HFFc6 (cell line): ENCODE data around the gene CTNNA1. TPM values are rescaled to one million over a fixed set of nuclear protein-coding genes. Genes with fewer than 3 reads are reported as not detected.

Source experiments
- DNase-seq: peaks from one replicate; pipeline ENCODE4 v3.0.0-alpha.2; 2018
- H3K27ac Mint-ChIP-seq: 2 replicates; pipeline ENCODE4 v1.8.0; 2020; ENCODE audit warnings: mild to moderate bottlenecking, mixed read lengths
- H3K27me3 Mint-ChIP-seq: 2 replicates; pipeline ENCODE4 v1.8.0; 2021; ENCODE audit warnings: mild to moderate bottlenecking, moderate library complexity, mixed read lengths; ENCODE audit not compliant: insufficient read depth
- H3K36me3 Mint-ChIP-seq: 2 replicates; pipeline ENCODE4 v1.8.0; 2021; ENCODE audit warnings: low read depth, mixed read lengths
- H3K4me1 Mint-ChIP-seq: 2 replicates; pipeline ENCODE4 v1.8.0; 2020; ENCODE audit warnings: low read depth, mixed read lengths
- H3K4me3 Mint-ChIP-seq: 2 replicates; pipeline ENCODE4 v1.8.0; 2020; ENCODE audit warnings: mild to moderate bottlenecking, moderate library complexity, mixed read lengths
- H3K9me3 Mint-ChIP-seq: 2 replicates; pipeline ENCODE4 v1.8.0; 2020; ENCODE audit warnings: mild to moderate bottlenecking, mixed read lengths
- CTCF ChIP-seq: fragments of 200-600 bp; sonication (generic); IDR thresholded peaks from 2 replicates; pipeline ENCODE4 v1.5.0; 2021; ENCODE audit warnings: antibody characterized with exemption, mild to moderate bottlenecking
- total RNA-seq, 6 experiments: library from RNA; stranded (reverse); fragmentation: NEBNext Ultra II Directional; extraction: Animal tissue kit (Norgen Biotek cat#: 25700); gene quantifications; 2 replicates in 1 of 6; 3 replicates in 5 of 6; pipeline ENCODE4 v1.2.3, GENCODE V29; 2021

The CTNNA1 gene
- total RNA-seq, 6 experiments from 2014 or later, result 282 to 342 (median 292) TPM

DNA sequence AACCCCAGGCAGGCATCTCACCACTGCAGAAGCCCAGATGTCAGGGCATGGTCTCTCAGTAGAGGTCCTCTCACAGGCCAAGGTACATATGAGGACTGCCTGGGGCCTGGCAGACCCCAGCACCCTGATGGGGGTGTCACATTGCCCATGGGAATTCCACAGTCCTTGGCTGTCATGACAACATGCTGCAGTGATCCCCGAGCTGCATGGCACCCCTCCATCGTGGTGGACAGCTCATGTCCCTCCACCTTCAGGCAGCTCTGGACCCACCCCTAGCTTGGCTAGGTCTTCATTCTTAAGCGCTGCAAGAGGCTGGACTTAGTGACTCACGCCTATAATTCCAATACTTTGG lies 196.0 kb downstream of the CTNNA1 start:
- no peak for DNase-seq
- TF ChIP-seq CTCF, result no peak
- Mint-ChIP-seq H3K27me3 (peaks cover 4% of the 10 kb centered on the region), H3K4me1 (0 out of 2 replicates have a peak, but pooled peaks cover 5% of the 10 kb centered on the region), H3K27ac (no peak overlapping the region), H3K9me3 (no peaks in the 10 kb centered on the region), H3K36me3 (no peaks in the 10 kb centered on the region), H3K4me3 (no peak overlapping the region)

GRCh38 chr5:138949988-138950387 lies 196.8 kb downstream of the CTNNA1 start:
- 0 out of 2 replicates have a peak, but pooled peaks cover 5% of the 10 kb centered on the region for H3K4me1 Mint-ChIP-seq
- DNase-seq, result no peak
- TF ChIP-seq CTCF, result no peak

GRCh38 chr5:138950421-138951031 lies 197.3 kb downstream of the CTNNA1 start:
- H3K27ac Mint-ChIP-seq, result no peak overlapping the region

More at GRCh38 chr5:138949988-138950387, 196.8 kb downstream of the CTNNA1 start:
- Mint-ChIP-seq H3K4me3 (no peak overlapping the region), H3K27me3 (peaks cover 3% of the 10 kb centered on the region), H3K9me3 (no peaks in the 10 kb centered on the region), H3K27ac (no peak overlapping the region), H3K36me3 (no peaks in the 10 kb centered on the region)

GRCh38 chr5:138951091-138951985 lies 198.1 kb downstream of the CTNNA1 start:
- Mint-ChIP-seq H3K27me3 (peaks cover 3% of the 10 kb centered on the region), H3K4me3 (no peak overlapping the region)

More at GRCh38 chr5:138950421-138951031, 197.3 kb downstream of the CTNNA1 start:
- Mint-ChIP-seq H3K36me3 (no peaks in the 10 kb centered on the region), H3K4me1 (0 out of 2 replicates have a peak, but pooled peaks cover 5% of the 10 kb centered on the region), H3K4me3 (no peak overlapping the region), H3K9me3 (no peaks in the 10 kb centered on the region), H3K27me3 (peaks cover 3% of the 10 kb centered on the region)
- no peak for TF ChIP-seq CTCF
- DNase-seq, result no peak

More at GRCh38 chr5:138951091-138951985, 198.1 kb downstream of the CTNNA1 start:
- Mint-ChIP-seq H3K9me3 (no peaks in the 10 kb centered on the region), H3K36me3 (no peaks in the 10 kb centered on the region), H3K27ac (no peak overlapping the region), H3K4me1 (0 out of 2 replicates have a peak, but pooled peaks cover 5% of the 10 kb centered on the region)
- DNase-seq, result no peak
- TF ChIP-seq CTCF, result no peak
